NCI-H2227 (cell line): ENCODE results near the gene CD93.

Experiments used
- DNase-seq: peaks from one replicate; lab custom pipeline; 2025; ENCODE audit not compliant: unreplicated experiment; lab: John Stamatoyannopoulos, UW

Gene CD93

DNA sequence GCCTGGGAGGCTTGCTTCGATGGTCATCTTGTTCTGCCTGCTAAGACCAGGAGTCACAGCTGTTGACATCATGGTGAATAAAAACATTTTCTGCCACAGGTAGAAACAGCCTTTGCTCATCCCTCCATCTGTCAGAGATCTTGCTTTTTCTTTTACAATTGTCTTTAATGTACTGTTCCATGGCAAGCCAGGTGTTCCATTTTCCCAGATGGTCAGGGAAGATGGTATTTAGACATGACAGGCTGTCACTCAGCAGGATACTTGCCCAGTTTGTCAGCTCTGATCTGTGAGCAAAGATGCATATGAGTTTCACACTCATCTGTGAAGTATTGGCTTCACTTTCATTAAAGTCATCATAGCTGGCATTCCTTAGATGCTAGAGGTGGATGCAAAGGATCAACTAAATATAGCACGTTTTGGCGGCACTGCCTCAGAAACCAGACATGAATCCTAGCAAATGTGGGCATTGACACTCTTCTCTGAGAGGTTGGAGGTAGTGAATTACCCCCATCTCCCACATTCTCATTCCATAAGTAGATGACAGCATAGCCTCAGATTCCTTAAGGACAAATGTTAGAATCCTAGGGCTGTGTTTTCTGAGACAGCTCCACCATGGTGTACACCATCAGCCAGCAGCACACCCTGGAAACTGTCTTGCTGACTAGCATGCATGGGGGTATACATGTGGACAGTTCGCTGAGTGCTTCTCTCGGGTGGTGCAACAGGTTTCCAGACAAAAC, 46.8 kb downstream of the CD93 start:
- DNase-seq = no peak

GRCh38 chr20:23037017-23037481, 49.1 kb downstream of the CD93 start:
- no peak for DNase-seq

DNA sequence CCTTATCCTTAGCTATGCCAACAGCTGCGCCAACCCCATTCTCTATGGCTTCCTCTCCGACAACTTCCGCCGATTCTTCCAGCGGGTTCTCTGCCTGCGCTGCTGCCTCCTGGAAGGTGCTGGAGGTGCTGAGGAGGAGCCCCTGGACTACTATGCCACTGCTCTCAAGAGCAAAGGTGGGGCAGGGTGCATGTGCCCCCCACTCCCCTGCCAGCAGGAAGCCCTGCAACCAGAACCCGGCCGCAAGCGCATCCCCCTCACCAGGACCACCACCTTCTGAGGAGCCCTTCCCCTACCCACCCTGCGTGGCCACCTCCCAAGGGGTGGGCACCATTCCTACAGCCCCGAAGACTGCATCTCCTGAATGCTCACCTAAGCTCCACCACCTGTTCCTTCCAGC, 49.8 kb downstream of the CD93 start:
- no peak for DNase-seq

GRCh38 chr20:23035731-23036130, 50.4 kb downstream of the CD93 start:
- no peak for DNase-seq

DNA sequence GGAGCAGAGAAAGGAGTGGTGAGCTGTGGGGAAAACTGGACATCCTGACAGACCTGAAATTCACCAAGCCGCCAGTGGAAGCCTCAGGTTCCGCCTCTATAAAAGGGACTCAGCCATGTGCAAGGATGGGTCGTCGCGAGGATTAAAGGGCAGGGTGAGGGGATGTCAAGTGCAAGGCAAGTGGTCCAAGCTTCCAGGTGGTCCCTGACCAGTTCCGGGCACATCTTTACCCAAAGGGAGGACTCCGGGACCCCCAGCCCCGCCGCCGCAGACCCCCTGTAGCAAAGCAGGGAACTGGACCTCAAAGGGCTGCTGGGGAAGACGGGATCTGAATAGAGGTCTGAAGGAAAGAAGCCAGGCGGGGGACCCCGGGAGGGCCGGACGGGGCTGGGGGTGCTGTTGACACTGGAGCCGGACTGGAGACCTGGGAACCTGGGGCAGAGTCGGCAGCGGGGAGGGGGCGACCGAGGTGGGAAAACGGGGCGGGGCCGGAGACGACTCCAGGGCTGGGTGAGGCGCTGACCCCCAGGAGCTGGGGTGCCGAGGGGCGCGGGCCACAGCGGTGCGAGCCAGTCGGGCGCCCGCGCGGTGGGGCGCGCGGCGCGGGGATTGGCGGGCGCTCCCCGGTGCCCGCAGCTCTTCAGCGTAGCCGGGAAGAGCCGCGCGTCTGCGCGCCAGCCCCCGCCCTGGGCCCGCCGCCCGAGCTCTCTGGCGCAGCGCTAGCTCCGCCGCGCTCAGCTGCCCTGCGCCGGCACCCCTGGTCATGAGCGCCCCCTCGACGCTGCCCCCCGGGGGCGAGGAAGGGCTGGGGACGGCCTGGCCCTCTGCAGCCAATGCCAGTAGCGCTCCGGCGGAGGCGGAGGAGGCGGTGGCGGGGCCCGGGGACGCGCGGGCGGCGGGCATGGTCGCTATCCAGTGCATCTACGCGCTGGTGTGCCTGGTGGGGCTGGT, 51.1 kb downstream of the CD93 start, which contains the start of gene SSTR4:
SSTR4 (plus strand) TSS at position 592 of the 951 bp plus-strand sequence; CDS start at position 764, 172 bp downstream.
- no peak for DNase-seq

GRCh38 chr20:23033918-23034317, 52.2 kb downstream of the CD93 start:
- DNase-seq = no peak

GRCh38 chr20:23032750-23033078, 53.4 kb downstream of the CD93 start:
- no peak for DNase-seq

DNA sequence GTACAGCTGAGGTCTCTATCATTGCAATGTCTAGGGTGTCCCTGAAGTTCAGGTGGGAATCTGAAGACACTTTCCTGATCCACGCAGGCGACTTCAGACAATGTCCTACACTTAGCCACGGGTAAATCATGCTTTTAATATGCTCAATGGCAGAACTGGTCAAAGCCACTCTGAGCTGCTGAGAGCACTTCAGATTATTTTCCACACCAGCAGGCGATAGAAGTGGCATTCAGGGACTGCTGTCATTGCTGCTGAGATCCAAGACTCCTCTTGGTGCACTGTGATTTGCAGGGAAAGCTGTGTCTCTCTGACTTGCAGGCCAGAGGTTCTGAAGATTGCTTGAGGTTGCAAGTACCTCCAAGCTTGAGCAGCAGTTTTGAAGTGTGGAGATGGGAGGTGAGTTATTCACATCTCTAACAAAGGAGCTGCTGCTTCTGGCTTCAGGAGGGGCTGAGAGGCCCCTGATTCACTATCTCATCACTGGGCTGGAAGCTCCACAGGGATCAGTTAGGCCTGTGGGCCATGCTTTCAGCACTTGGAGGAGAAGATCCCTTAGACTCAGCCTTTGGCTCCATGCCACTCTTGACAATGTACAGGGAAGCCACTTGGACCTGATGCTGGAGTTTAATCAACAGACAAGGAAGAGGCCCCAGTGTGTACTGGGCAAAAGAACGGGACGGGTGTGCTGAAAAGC, 53.9 kb downstream of the CD93 start:
- no peak for DNase-seq

GRCh38 chr20:23031346-23031745, 54.8 kb downstream of the CD93 start:
- DNase-seq = no peak
